Coronary artery (tissue), 2 donors: ENCODE results near the gene CYP27C1.
"Not testable (repeated sequence)": the region's sequence is repeated elsewhere in the genome, so short reads cannot be mapped to it uniquely, and the experiment has no call there.

Source experiments
- DNase-seq: peaks from one replicate; pipeline ENCODE4 v3.0.0-alpha.2; 2017; ENCODE audit warnings: low spot score
- H3K27ac ChIP-seq, 2 donors: fragments of 200-600 bp; sonication (generic); one replicate each; pipeline ENCODE4 v1.5.1; 2016 to 2019
- H3K4me3 ChIP-seq: fragments of 200-600 bp; sonication (generic); 2 replicates; pipeline ENCODE4 v1.5.1; 2016; ENCODE audit warnings: mild to moderate bottlenecking, moderate library complexity
- CTCF ChIP-seq: fragments of 200-600 bp; sonication (generic); IDR thresholded peaks from one replicate; pipeline ENCODE4 v1.5.1; 2019; ENCODE audit warnings: antibody characterized with exemption

CYP27C1 gene

GRCh38 chr2:127220768-127221527, 849 bp upstream of the CYP27C1 start:
- TF ChIP-seq CTCF = no peak
- H3K27ac ChIP-seq = no peak overlapping the region
- DNase-seq = no peak
- H3K4me3 ChIP-seq = peak overlapping the region; percentile 38

GRCh38 chr2:127219171-127220070, 678 bp downstream of the CYP27C1 start:
- no peak for TF ChIP-seq CTCF
- no peak for DNase-seq
- H3K4me3 ChIP-seq = peak overlapping the region; percentile 76
- H3K27ac ChIP-seq = peak overlapping the region in 1 of 2 donors; percentile 22

GRCh38 chr2:127218812-127219170, 1.3 kb downstream of the CYP27C1 start:
- DNase-seq = no peak
- no peak for TF ChIP-seq CTCF
- Histone ChIP-seq H3K4me3 (peak overlapping the region; percentile 76), H3K27ac (peak overlapping the region in 1 of 2 donors; percentile 22)

- TF ChIP-seq CTCF = no peak
- no peak overlapping the region for H3K27ac ChIP-seq
- DNase-seq = no peak
- no peak overlapping the region for H3K4me3 ChIP-seq
Observed at GRCh38 chr2:127217470-127218325, 2.4 kb downstream of the CYP27C1 start.

GRCh38 chr2:127216593-127216992, 3.5 kb downstream of the CYP27C1 start:
- Histone ChIP-seq H3K27ac (no peak overlapping the region), H3K4me3 (no peak overlapping the region)
- no peak for TF ChIP-seq CTCF
- no peak for DNase-seq

- no peak overlapping the region for H3K27ac ChIP-seq
- TF ChIP-seq CTCF = no peak
- H3K4me3 ChIP-seq = no peak overlapping the region
- DNase-seq = no peak
Observed at GRCh38 chr2:127216095-127216494, 4.0 kb downstream of the CYP27C1 start.

GRCh38 chr2:127214201-127214600, 5.9 kb downstream of the CYP27C1 start:
- not testable (repeated sequence) for H3K27ac ChIP-seq, DNase-seq, H3K4me3 ChIP-seq
